ENCODE data around the gene TSR3.
"Not testable (repeated sequence)": the region's sequence is repeated elsewhere in the genome, so short reads cannot be mapped to it uniquely, and the experiment has no call there.

TSR3 gene

GRCh38 chr16:1330931-1331711, 20.6 kb downstream of the TSR3 start:
- DNase-seq (ENCODE audit: low read depth, low spot score) = no peak
- no peak overlapping the region for H3K4me3 ChIP-seq (ENCODE audit: low read length)

DNA sequence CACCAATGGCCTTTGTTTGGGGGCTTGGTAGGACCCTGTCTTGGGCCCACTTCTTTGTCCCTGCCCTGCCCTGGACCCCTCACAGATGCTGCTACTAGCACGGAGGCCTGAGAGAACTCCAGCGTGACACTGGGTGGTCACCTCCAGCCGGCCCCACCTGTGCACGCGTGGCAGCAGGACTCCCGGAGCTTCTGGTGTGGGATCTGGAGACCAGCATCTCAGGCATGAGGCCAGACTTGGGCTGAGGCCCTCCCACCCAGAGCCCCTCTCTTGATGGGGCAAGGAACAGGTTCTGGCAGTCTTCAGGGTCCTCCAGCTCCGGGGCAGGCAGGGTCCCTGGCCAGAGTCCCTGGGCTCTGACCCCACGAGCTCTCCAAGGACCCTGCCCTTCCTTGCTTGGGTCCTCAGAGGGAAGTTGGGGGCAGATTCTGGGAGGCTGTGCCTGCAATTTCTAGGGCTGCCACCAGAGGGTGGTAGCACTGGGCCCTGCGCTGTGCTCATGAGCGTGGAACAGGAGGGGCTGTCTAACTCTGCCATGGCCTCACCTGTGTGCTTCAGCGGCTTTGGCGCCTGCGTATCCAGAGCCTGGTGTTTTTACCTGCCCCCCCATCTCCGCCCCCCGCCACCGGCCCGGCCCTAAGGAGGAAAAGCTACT, 21.3 kb downstream of the TSR3 start:
- H3K4me3 ChIP-seq (ENCODE audit: low read length) = no peak overlapping the region
- DNase-seq (ENCODE audit: low read depth, low spot score) = no peak

DNA sequence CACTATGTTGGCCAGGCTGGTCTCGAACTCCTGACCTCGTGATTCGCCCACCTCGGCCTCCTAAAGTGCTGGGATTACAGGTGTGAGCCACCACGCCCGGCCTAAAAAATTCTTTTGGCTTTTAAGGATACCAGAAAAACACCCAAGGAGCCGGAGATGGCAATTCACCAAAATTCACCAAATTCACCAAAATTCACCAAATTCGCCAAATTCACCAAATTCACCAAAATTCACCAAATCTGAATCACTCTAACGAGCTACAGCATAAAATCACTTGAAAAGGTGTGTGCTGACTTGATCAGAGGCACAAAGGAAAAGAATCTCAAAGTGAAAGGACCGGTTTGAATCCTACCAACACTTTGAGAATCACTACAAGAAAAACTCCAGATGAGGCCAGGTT, 22.7 kb downstream of the TSR3 start:
- not testable (repeated sequence) for DNase-seq (ENCODE audit: low read depth, low spot score); H3K4me3 ChIP-seq (ENCODE audit: low read length)

- H3K4me3 ChIP-seq (ENCODE audit: low read length); DNase-seq (ENCODE audit: low read depth, low spot score): not testable (repeated sequence)
Observed at GRCh38 chr16:1328136-1328535, 23.5 kb downstream of the TSR3 start.

GRCh38 chr16:1327619-1327947, 24.1 kb downstream of the TSR3 start:
- no peak for DNase-seq (ENCODE audit: low read depth, low spot score)

GRCh38 chr16:1326946-1327618, 24.6 kb downstream of the TSR3 start:
- no peak overlapping the region for H3K4me3 ChIP-seq (ENCODE audit: low read length)

More at GRCh38 chr16:1327619-1327947, 24.1 kb downstream of the TSR3 start:
- no peak overlapping the region for H3K4me3 ChIP-seq (ENCODE audit: low read length)

GRCh38 chr16:1326391-1326790, 25.3 kb downstream of the TSR3 start:
- no peak overlapping the region for H3K4me3 ChIP-seq (ENCODE audit: low read length)
- no peak for DNase-seq (ENCODE audit: low read depth, low spot score)

More at GRCh38 chr16:1326946-1327618, 24.6 kb downstream of the TSR3 start:
- no peak for DNase-seq (ENCODE audit: low read depth, low spot score)

- H3K4me3 ChIP-seq (ENCODE audit: low read length) = no peak overlapping the region
- no peak for DNase-seq (ENCODE audit: low read depth, low spot score)
Observed at GRCh38 chr16:1325673-1326371, 25.9 kb downstream of the TSR3 start.

DNA sequence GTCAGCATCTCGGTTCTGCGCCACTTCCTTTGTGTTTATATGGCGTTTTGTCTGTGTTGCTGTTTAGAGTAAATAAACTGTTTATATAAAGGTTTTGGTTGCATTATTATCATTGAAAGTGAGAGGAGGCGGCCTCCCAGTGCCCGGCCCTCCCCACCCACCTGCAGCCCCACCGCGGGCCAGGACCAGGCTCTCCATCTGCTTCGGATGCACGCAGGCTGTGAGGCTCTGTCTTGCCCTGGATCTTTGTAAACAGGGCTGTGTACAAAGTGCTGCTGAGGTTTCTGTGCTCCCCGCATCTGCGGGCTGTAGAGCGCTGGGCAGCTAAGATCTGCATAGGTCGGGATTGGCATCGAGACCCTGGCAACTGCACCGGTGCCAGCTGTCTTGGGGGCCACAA, 26.4 kb downstream of the TSR3 start:
- no peak overlapping the region for H3K4me3 ChIP-seq (ENCODE audit: low read length)
- DNase-seq (ENCODE audit: low read depth, low spot score) = no peak

DNA sequence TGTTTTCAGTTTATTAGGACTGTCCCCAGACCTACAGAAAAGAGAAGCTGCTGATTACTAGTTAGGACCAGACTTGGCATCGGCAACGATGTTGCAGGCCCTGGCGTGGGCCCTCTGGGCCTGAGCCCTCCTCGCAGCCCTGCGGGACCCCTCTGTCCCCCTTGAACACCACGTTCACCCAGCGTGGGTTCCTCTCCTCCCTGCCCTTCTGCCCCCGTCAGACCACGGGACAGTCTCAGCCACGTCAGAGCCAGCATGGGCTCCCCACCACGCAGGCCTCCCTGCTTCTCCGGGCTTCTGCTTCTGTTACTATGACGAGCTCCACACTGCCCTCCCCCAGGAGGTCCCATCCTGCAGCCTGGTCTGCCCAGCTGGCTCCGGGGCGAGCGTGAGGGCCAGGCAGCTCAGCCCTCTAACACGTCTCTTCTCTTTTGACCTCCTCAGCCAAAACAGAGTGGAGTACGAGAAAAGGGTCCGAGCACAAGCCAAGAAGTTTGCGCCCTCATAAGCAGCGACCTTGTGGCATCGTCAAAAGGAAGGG, 27.3 kb downstream of the TSR3 start:
- no peak for DNase-seq (ENCODE audit: low read depth, low spot score)
- H3K4me3 ChIP-seq (ENCODE audit: low read length) = no peak overlapping the region

- DNase-seq (ENCODE audit: low read depth, low spot score) = no peak
- H3K4me3 ChIP-seq (ENCODE audit: low read length) = no peak overlapping the region
Observed at GRCh38 chr16:1323296-1324239, 28.1 kb downstream of the TSR3 start.

- no peak for DNase-seq (ENCODE audit: low read depth, low spot score)
- no peak overlapping the region for H3K4me3 ChIP-seq (ENCODE audit: low read length)
Observed at GRCh38 chr16:1322407-1322806, 29.3 kb downstream of the TSR3 start.

DNA sequence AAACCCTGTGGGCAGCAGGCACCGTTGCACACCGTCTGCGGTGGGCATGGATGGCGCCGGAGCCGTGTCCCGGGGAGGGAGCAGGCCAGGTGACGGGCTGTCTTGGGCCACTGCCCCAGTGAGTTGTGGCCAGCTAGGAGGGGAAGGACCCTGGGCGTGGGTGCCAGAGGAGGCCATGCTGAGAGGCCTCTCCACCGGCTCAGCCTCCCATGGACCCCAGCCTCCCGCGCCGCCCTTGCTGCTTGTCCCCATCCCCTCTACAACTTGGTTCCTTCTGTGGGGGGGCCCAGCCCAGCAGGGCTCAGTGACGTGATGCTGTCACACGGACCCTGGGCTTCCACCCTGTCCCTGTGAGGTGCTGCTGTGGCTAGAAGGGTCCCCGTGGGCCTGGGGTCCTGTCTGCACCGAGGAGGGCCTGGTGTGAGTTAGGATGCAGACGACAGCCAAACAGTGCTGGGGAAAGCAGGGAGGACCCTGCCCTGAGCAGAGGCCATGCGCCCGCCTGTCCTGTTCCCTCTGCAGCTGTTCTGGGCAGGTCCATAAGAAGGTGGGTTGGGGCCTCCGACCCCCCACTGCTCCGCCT, 30.9 kb downstream of the TSR3 start:
- no peak for DNase-seq (ENCODE audit: low read depth, low spot score)
- no peak overlapping the region for H3K4me3 ChIP-seq (ENCODE audit: low read length)

GRCh38 chr16:1320097-1320496, 31.6 kb downstream of the TSR3 start:
- H3K4me3 ChIP-seq (ENCODE audit: low read length) = no peak overlapping the region
- DNase-seq (ENCODE audit: low read depth, low spot score) = no peak

DNA sequence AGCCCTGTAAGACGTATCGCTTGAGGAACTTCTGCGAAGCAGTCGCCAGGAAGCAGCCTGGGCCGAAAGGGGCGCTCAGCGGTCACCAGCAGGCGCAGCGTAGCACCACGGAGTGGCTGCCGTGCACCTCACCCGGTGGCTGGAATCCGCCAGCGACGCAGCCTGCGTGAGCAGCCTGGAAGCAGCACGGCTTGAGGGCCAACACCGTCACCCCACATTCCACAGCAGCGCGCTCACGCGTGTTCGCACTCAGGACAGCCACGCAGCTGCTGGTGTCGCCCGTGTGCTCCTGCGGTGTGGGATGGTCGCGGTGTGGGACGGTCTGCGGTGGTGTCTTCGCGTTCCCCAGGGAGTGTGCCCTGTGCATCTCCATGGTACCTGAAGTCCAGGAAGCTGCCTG, 32.6 kb downstream of the TSR3 start:
- DNase-seq (ENCODE audit: low read depth, low spot score) = no peak
- no peak overlapping the region for H3K4me3 ChIP-seq (ENCODE audit: low read length)

DNA sequence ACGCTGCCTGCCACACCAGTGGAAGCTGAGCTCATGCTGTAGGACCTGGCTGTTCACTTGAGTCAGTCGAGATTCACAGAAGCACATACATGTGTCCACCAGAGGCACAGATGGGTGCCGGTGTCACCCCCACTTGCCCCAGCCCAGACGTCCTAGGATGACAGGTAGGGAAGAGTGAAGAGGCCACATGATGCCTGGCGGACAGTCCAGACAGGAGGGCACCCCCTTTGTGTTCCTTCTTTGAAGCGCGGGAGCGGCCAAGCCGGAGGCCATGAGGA, 33.5 kb downstream of the TSR3 start:
- H3K4me3 ChIP-seq (ENCODE audit: low read length) = no peak overlapping the region
- DNase-seq (ENCODE audit: low read depth, low spot score) = no peak

GRCh38 chr16:1317479-1318267, 34.0 kb downstream of the TSR3 start:
- DNase-seq (ENCODE audit: low read depth, low spot score) = no peak
- no peak overlapping the region for H3K4me3 ChIP-seq (ENCODE audit: low read length)

DNA sequence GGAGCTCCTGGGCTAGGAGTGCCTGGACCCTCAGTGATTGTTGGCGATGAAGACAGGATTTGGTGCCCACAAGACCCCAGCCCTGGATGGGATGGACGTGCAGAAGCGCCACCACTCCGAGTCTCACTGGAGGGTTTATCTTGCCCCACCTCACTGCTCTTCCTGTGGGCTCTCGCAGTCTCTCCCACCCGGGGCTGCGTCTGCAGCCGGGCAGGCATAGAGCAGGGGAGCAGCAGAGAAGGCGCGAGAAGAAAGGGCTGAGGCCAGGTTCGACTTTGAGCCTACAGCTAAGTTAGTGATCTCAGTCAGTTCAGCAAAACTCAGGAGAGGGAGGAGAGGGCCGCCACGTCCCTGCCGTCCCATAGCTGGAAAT, 35.7 kb downstream of the TSR3 start:
- DNase-seq (ENCODE audit: low read depth, low spot score) = no peak
- H3K4me3 ChIP-seq (ENCODE audit: low read length) = no peak overlapping the region

All from Jurkat, Clone E6-1 (cell line).